Mesothelial cell of epicardium (in vitro differentiated cells): Measurements from ENCODE around the gene COL15A1. TPM values are rescaled to one million over a fixed set of nuclear protein-coding genes. Genes with fewer than 3 reads are reported as not detected.

ENCODE experiments used
- DNase-seq, 2 experiments: peaks; one replicate each; pipeline ENCODE4 v3.0.0; 2021; ENCODE audit warnings: low spot score in 2 of 2; ENCODE audit not compliant: unreplicated experiment in 2 of 2
- H3K27ac Mint-ChIP-seq: 2 replicates; pipeline ENCODE4 v1.8.0; 2021; ENCODE audit warnings: mixed read lengths
- H3K27me3 Mint-ChIP-seq: 2 replicates; pipeline ENCODE4 v1.8.0; 2021; ENCODE audit warnings: low read depth, mixed read lengths
- H3K36me3 Mint-ChIP-seq: 2 replicates; pipeline ENCODE4 v1.8.0; 2021; ENCODE audit warnings: mixed read lengths
- H3K4me1 Mint-ChIP-seq: 2 replicates; pipeline ENCODE4 v1.8.0; 2021; ENCODE audit warnings: mixed read lengths
- H3K4me3 Mint-ChIP-seq: 2 replicates; pipeline ENCODE4 v1.8.0; 2021; ENCODE audit warnings: mild to moderate bottlenecking, moderate library complexity, mixed read lengths
- H3K9me3 Mint-ChIP-seq: 2 replicates; pipeline ENCODE4 v1.8.0; 2021; ENCODE audit warnings: mixed read lengths
- total RNA-seq: library from RNA; stranded (reverse); gene quantifications from 3 replicates; pipeline ENCODE4 v1.2.1, GENCODE V29; 2021
- TF ChIP-seq, protein P1 (sequence below): fragments of 200-600 bp; sonication (generic); IDR thresholded peaks from one replicate; pipeline ENCODE4 v1.5.0; 2021; ENCODE audit warnings: antibody characterized with exemption; ENCODE audit not compliant: unreplicated experiment

The COL15A1 gene
- 42.4 to 51.0 TPM (median 50.1 TPM) in 3 replicates for total RNA-seq

GRCh38 chr9:98943682-98944056 is at the start of gene COL15A1:
Gene COL15A1, plus strand, starts transcription at chr9:98943907. Its CDS starts 155 bp downstream, at chr9:98944062.
- Mint-ChIP-seq H3K27me3 (peaks cover 94% of the 10 kb centered on the region), H3K4me3 (peak within 1 kb of the TSS; percentile 86), H3K4me1 (peaks cover 17% of the 10 kb centered on the region), H3K27ac (peak within 1 kb of the TSS; percentile 47), H3K9me3 (no peaks in the 10 kb centered on the region), H3K36me3 (no peaks in the 10 kb centered on the region)
- TF ChIP-seq, protein P1, sequence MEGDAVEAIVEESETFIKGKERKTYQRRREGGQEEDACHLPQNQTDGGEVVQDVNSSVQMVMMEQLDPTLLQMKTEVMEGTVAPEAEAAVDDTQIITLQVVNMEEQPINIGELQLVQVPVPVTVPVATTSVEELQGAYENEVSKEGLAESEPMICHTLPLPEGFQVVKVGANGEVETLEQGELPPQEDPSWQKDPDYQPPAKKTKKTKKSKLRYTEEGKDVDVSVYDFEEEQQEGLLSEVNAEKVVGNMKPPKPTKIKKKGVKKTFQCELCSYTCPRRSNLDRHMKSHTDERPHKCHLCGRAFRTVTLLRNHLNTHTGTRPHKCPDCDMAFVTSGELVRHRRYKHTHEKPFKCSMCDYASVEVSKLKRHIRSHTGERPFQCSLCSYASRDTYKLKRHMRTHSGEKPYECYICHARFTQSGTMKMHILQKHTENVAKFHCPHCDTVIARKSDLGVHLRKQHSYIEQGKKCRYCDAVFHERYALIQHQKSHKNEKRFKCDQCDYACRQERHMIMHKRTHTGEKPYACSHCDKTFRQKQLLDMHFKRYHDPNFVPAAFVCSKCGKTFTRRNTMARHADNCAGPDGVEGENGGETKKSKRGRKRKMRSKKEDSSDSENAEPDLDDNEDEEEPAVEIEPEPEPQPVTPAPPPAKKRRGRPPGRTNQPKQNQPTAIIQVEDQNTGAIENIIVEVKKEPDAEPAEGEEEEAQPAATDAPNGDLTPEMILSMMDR: no peak
- peak; percentile 43 to 69 for DNase-seq

- Mint-ChIP-seq H3K27ac (no peak overlapping the region), H3K4me1 (peaks cover 6% of the 10 kb centered on the region), H3K27me3 (peaks cover 3% of the 10 kb centered on the region), H3K9me3 (peaks cover 22% of the 10 kb centered on the region), H3K4me3 (no peak overlapping the region), H3K36me3 (peaks cover 2% of the 10 kb centered on the region)
- TF ChIP-seq, protein P1: no peak
- no peak for DNase-seq
These were observed 49.5 kb upstream of the COL15A1 start for GRCh38 chr9:98894171-98894570.

GRCh38 chr9:98894761-98895160 is 48.9 kb upstream of the COL15A1 start:
- DNase-seq: no peak
- Mint-ChIP-seq H3K9me3 (peaks cover 22% of the 10 kb centered on the region), H3K4me3 (no peak overlapping the region), H3K27me3 (peaks cover 3% of the 10 kb centered on the region), H3K4me1 (peaks cover 11% of the 10 kb centered on the region), H3K36me3 (peaks cover 2% of the 10 kb centered on the region), H3K27ac (no peak overlapping the region)
- TF ChIP-seq, protein P1: no peak

DNA sequence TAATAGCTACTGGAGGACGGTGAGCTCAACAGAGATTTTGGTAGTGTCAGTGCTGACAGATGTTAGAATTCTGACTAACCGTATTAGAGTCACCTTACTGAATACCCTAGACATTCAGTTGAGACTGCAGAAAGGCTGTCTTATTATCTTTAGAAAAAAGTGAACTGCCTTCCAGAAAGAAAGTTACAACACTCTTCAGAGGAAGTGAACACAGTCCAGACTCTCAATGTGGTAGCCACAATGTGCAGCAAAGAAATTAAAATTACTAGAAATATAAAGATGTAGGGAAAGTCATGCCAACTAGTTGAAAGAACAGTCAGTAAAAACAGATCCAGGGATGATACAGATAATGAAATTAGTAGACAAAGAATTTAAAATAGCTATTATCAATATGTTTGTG is 47.1 kb upstream of the COL15A1 start:
- Mint-ChIP-seq H3K36me3 (peaks cover 2% of the 10 kb centered on the region), H3K27ac (no peak overlapping the region), H3K27me3 (peaks cover 1% of the 10 kb centered on the region), H3K4me3 (no peak overlapping the region), H3K4me1 (peaks cover 12% of the 10 kb centered on the region), H3K9me3 (peaks cover 22% of the 10 kb centered on the region)
- DNase-seq: no peak
- TF ChIP-seq, protein P1: no peak

DNA sequence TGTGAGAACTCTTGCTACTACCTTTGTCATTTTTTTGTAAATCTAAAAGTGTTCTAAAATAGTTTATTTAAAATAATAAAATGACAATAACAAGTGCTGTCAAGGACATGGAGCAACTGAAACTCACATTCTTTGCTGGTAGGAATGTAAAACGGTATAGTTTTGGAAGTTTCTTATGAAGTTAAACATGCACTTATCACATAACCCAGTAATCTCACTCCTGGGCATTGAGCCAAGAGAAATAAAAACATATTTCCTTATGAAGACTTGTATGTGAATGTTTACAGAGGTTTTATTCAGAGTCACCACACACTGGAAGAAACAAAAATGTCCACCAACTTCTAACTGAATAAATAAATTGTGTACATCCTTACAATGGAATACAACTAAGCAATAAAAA is 46.0 kb upstream of the COL15A1 start:
- TF ChIP-seq, protein P1: no peak
- Mint-ChIP-seq H3K27ac (no peak overlapping the region), H3K4me3 (no peak overlapping the region), H3K9me3 (peaks cover 22% of the 10 kb centered on the region), H3K27me3 (peaks cover 1% of the 10 kb centered on the region), H3K4me1 (peaks cover 12% of the 10 kb centered on the region), H3K36me3 (peaks cover 2% of the 10 kb centered on the region)
- no peak for DNase-seq
